Testis (tissue), 3 donors: Measurements from ENCODE around the gene CCDC40. TPM values are rescaled to one million over a fixed set of nuclear protein-coding genes. Genes with fewer than 3 reads are reported as not detected.
A peak's percentile ranks its signal among the peaks of the same experiment; 100 is the strongest.

ENCODE experiments used
- DNase-seq: peaks from one replicate; pipeline ENCODE4 v3.0.0-alpha.2; 2019
- H3K27ac ChIP-seq, 2 donors: fragments of 200-600 bp; sonication (generic); one replicate each; pipeline ENCODE4 v1.5.1; 2019
- H3K27me3 ChIP-seq: fragments of 200-600 bp; sonication (generic); one replicate; pipeline ENCODE4 v1.5.1; 2019
- H3K36me3 ChIP-seq: fragments of 200-600 bp; sonication (generic); one replicate; pipeline ENCODE4 v1.5.1; 2017; ENCODE audit warnings: low read depth; ENCODE audit errors: missing control alignments
- H3K4me1 ChIP-seq: fragments of 200-600 bp; sonication (generic); one replicate; pipeline ENCODE4 v1.5.1; 2019
- H3K4me3 ChIP-seq, 2 donors: fragments of 200-600 bp; sonication (generic); one replicate each; pipeline ENCODE4 v1.5.1; 2017 to 2019
- H3K9me3 ChIP-seq: fragments of 200-600 bp; sonication (generic); one replicate; pipeline ENCODE4 v1.5.1; 2017
- POLR2A ChIP-seq: fragments of 450-650 bp; IDR thresholded peaks from one replicate; pipeline ENCODE4 v1.6.1; 2017; ENCODE audit warnings: antibody characterized with exemption, mild to moderate bottlenecking, moderate library complexity
- WGBS, 2 donors: methylation state at CpG; one replicate each; pipeline ENCODE4 v1.1.5; 2018; 5-methylcytosine and 5-hydroxymethylcytosine counted together
- intact Hi-C: fragments of 100-400 bp; cut with DNase I; formaldehyde crosslinking; loops from one replicate; pipeline ENCODE4 v1.15.1; 2023; ENCODE audit warnings: low total_unique reads
- polyA plus RNA-seq: library from polyadenylated mRNA; stranded (reverse); fragments of 350-450 nt; fragmentation: Illumina TruSeq; extraction: RNeasy Lipid Tissue Mini Kit (QIAGEN cat#74804); gene quantifications from one replicate; pipeline ENCODE4 v1.2.3, GENCODE V29; 2014; ENCODE audit warnings: low read depth, low replicate concordance; ENCODE audit not compliant: insufficient read depth
- total RNA-seq, 2 donors: library from RNA; depleted of rRNA; stranded (reverse); fragments of >200 nt; gene quantifications; one replicate each; pipeline ENCODE4 v1.2.3, GENCODE V29; 2016
- TF ChIP-seq, protein P1 (sequence below), 3 experiments: fragments of 450-650 bp in 2 of 3; fragments of 200-600 bp in 1 of 3; sonication (generic) in 1 of 3; IDR thresholded peaks; one replicate each; pipeline ENCODE4 v1.5.1; 2016 to 2019; ENCODE audit warnings: antibody characterized with exemption in 3 of 3, mild to moderate bottlenecking in 2 of 3, moderate library complexity in 1 of 3

Gene CCDC40
- total and polyA plus RNA-seq, 3 donors from 2014 or later, result 26.7 to 43.6 (median 38.6) TPM

DNA sequence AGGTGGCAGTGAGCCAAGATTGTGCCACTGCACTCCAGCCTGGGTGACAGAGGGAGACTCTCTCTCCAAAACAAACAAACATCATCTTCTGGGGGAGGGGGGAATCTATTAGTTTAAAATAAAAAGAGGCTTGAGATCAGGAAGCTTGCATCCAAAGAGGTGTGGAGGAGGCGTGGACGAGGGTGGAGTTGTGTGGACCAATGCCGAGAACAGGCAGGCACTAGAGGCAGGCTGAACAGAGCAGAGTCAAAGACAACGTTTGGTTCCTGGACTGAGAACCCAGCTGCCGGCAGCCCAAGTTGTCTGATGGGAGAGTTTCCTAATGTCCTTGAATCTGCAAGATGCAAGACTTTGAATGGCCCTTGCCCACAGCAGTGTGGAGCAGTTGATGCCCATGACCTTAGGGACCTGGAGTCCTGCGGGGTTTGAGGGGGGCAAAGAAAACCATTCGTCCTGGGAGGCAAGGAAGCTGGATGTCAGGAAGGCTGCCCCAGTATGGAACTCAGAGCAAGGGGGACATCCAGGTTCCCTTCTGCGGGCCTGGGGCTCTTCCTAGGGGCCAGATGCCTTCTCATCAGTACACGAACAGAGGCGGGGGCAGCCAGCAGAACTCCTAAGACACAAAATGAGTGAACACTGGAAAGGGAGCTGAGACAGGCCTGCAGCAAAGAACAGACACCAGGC is 9.9 kb upstream of the CCDC40 start:
- no peak overlapping the region for H3K27ac ChIP-seq
- no peak overlapping the region for H3K4me3 ChIP-seq
- peak; percentile 66 for DNase-seq
- H3K36me3 ChIP-seq, result no peaks in the 10 kb centered on the region
- TF ChIP-seq, protein P1, sequence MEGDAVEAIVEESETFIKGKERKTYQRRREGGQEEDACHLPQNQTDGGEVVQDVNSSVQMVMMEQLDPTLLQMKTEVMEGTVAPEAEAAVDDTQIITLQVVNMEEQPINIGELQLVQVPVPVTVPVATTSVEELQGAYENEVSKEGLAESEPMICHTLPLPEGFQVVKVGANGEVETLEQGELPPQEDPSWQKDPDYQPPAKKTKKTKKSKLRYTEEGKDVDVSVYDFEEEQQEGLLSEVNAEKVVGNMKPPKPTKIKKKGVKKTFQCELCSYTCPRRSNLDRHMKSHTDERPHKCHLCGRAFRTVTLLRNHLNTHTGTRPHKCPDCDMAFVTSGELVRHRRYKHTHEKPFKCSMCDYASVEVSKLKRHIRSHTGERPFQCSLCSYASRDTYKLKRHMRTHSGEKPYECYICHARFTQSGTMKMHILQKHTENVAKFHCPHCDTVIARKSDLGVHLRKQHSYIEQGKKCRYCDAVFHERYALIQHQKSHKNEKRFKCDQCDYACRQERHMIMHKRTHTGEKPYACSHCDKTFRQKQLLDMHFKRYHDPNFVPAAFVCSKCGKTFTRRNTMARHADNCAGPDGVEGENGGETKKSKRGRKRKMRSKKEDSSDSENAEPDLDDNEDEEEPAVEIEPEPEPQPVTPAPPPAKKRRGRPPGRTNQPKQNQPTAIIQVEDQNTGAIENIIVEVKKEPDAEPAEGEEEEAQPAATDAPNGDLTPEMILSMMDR (IDR thresholded peaks at IDR 0.05), result no peak
- TF ChIP-seq POLR2A, result no peak
- H3K4me1 ChIP-seq, result peaks cover 9% of the 10 kb centered on the region
- intact Hi-C loops, result no loop called here
- 44 to 48% methylated on average over 8 to 10 of the region's 10 CpGs for WGBS, 2 donors
- no peaks in the 10 kb centered on the region for H3K9me3 ChIP-seq
- H3K27me3 ChIP-seq, result no peaks in the 10 kb centered on the region

GRCh38 chr17:80027043-80027435 is 9.4 kb upstream of the CCDC40 start:
- no peak overlapping the region for H3K4me3 ChIP-seq
- H3K36me3 ChIP-seq, result no peaks in the 10 kb centered on the region
- H3K4me1 ChIP-seq, result peaks cover 9% of the 10 kb centered on the region
- intact Hi-C loops, result no loop called here
- 95 to 97% methylated on average over 8 of the region's 8 CpGs for WGBS, 2 donors
- no peak overlapping the region for H3K27ac ChIP-seq
- H3K9me3 ChIP-seq, result no peaks in the 10 kb centered on the region
- no peaks in the 10 kb centered on the region for H3K27me3 ChIP-seq
- no peak for DNase-seq
- TF ChIP-seq POLR2A, result no peak
- TF ChIP-seq, protein P1 (IDR thresholded peaks at IDR 0.05), result no peak

DNA sequence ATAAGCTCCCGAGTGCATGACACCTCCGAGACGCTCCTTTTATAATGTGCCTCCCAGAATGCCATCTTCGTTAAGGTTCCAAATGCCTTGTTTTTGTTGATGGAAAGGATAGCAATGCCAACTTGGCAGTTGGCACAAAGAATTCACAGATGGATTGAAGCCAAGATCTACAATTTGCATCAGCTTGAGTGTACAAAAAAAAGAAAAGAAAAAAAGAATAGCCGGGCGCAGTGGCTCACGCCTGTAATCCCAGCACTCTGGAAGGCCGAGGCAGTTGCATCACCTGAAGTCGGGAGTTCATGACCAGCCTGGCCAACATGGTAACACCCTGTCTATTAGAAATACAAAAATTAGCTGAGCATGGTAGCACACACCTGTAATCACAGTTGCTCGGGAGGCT is 8.4 kb upstream of the CCDC40 start:
- Histone ChIP-seq H3K9me3 (no peaks in the 10 kb centered on the region), H3K27me3 (no peaks in the 10 kb centered on the region), H3K27ac (no peak overlapping the region), H3K4me1 (peaks cover 9% of the 10 kb centered on the region), H3K4me3 (no peak overlapping the region), H3K36me3 (no peaks in the 10 kb centered on the region)
- intact Hi-C loops, result no loop called here
- WGBS, 2 donors, result 89% methylated on average over 10 of the region's 10 CpGs
- DNase-seq, result no peak
- TF ChIP-seq, protein P1 (IDR thresholded peaks at IDR 0.05), result no peak
- TF ChIP-seq POLR2A, result no peak

- DNase-seq, result peak; percentile 78
- H3K4me3 ChIP-seq, result no peak overlapping the region
- intact Hi-C loops, result no loop called here
- no peak for TF ChIP-seq POLR2A
- TF ChIP-seq, protein P1 (IDR thresholded peaks at IDR 0.05), result no peak
- H3K27me3 ChIP-seq, result no peaks in the 10 kb centered on the region
- no peaks in the 10 kb centered on the region for H3K36me3 ChIP-seq
- 58 to 66% methylated on average over 9 of the region's 9 CpGs for WGBS, 2 donors
- peaks cover 12% of the 10 kb centered on the region for H3K4me1 ChIP-seq
- H3K9me3 ChIP-seq, result no peaks in the 10 kb centered on the region
- peak overlapping the region in 1 of 2 donors; percentile 66 for H3K27ac ChIP-seq
Observed at GRCh38 chr17:80029258-80029974, 7.0 kb upstream of the CCDC40 start.
